NB4 (cell line): ENCODE data around the gene MUC16.

Experiments
- DNase-seq: peaks from one replicate; pipeline ENCODE4 v3.0.0; 2010; ENCODE audit warnings: low read depth
- H3K4me3 ChIP-seq: one replicate; pipeline ENCODE4 v1.5.1; 2011; ENCODE audit warnings: mild to moderate bottlenecking, low read depth, low read length, moderate library complexity
- CTCF ChIP-seq: IDR thresholded peaks from one replicate; pipeline ENCODE4 v1.5.1; 2012; ENCODE audit warnings: low read depth, low read length
- MAX ChIP-seq: IDR thresholded peaks from 2 replicates; pipeline ENCODE4 v1.6.1; 2011; ENCODE audit warnings: low read depth, low read length
- MYC ChIP-seq: IDR thresholded peaks from 2 replicates; pipeline ENCODE4 v1.6.1; 2011; ENCODE audit warnings: low read depth, low read length
- POLR2A ChIP-seq: IDR thresholded peaks from 2 replicates; pipeline ENCODE4 v1.6.1; 2011; ENCODE audit warnings: mild to moderate bottlenecking; ENCODE audit not compliant: insufficient read length; ENCODE audit errors: extremely low read depth

MUC16 gene

GRCh38 chr19:9013988-9014387, 3.8 kb upstream of the MUC16 start:
- no peak overlapping the region for H3K4me3 ChIP-seq
- DNase-seq: no peak
- TF ChIP-seq MYC: no peak
- TF ChIP-seq CTCF: no peak
- no peak for TF ChIP-seq POLR2A
- no peak for TF ChIP-seq MAX

GRCh38 chr19:9011875-9012274, 1.7 kb upstream of the MUC16 start:
- H3K4me3 ChIP-seq: no peak overlapping the region
- no peak for TF ChIP-seq MAX
- no peak for TF ChIP-seq CTCF
- TF ChIP-seq POLR2A: no peak
- TF ChIP-seq MYC: no peak
- DNase-seq: no peak

- no peak overlapping the region for H3K4me3 ChIP-seq
- DNase-seq: no peak
- TF ChIP-seq CTCF (no peak), MAX (no peak), MYC (no peak), POLR2A (no peak)
Observed at GRCh38 chr19:9010693-9011092, 484 bp upstream of the MUC16 start.

GRCh38 chr19:9009431-9009830, 778 bp downstream of the MUC16 start:
- H3K4me3 ChIP-seq: no peak overlapping the region
- TF ChIP-seq POLR2A: no peak
- no peak for TF ChIP-seq MAX
- no peak for TF ChIP-seq MYC
- TF ChIP-seq CTCF: no peak
- no peak for DNase-seq

GRCh38 chr19:9008667-9009066, 1.5 kb downstream of the MUC16 start:
- no peak for DNase-seq
- TF ChIP-seq CTCF (no peak), MAX (no peak), POLR2A (no peak), MYC (no peak)
- no peak overlapping the region for H3K4me3 ChIP-seq

GRCh38 chr19:9000933-9001332, 9.3 kb downstream of the MUC16 start:
- DNase-seq: no peak
- TF ChIP-seq MYC (no peak), POLR2A (no peak), MAX (no peak), CTCF (no peak)
- no peak overlapping the region for H3K4me3 ChIP-seq
